Naive thymus-derived CD4-positive, alpha-beta T cell (primary cell): Measurements from ENCODE around the gene KLHL18. TPM values are rescaled to one million over a fixed set of nuclear protein-coding genes. Genes with fewer than 3 reads are reported as not detected.

Experiments
- ATAC-seq: fragments of 150-1000 bp; cut with Tn5 transposase; 2 replicates; pipeline ENCODE4 v1.10.0; 2021; ENCODE audit warnings: mild to moderate bottlenecking, moderate library complexity
- CTCF ChIA-PET: fragments of 350-600 bp; sonication (Branson Sonifier 250); formaldehyde crosslinking; loops from one replicate; lab custom pipeline; 2021; ENCODE audit warnings: antibody characterized with exemption; lab: Charles Lee
- POLR2A ChIA-PET: fragments of 350-600 bp; sonication (Branson Sonifier 250); formaldehyde crosslinking; loops from one replicate; lab custom pipeline; 2021; ENCODE audit warnings: antibody characterized with exemption, inconsistent platforms; lab: Charles Lee
- DNase-seq, 9 donors: peaks; one replicate each; pipeline versions ENCODE4 v3.0.0 to v3.0.0-alpha.2; 2020 to 2022; ENCODE audit warnings: mixed read lengths in 1 of 9
- H3K27ac ChIP-seq: one replicate; pipeline ENCODE4 v1.7.0; 2013; ENCODE audit warnings: mild to moderate bottlenecking, low read depth, low read length, moderate library complexity
- H3K27me3 ChIP-seq, 2 donors: one replicate each; pipeline ENCODE4 v1.7.0; 2013; ENCODE audit warnings: low read length in 2 of 2, mild to moderate bottlenecking in 2 of 2, moderate library complexity in 2 of 2; ENCODE audit not compliant: control insufficient read depth in 2 of 2, insufficient read depth in 2 of 2
- H3K36me3 ChIP-seq, 3 experiments: 1 replicate in 2 of 3; 2 replicates in 1 of 3; pipeline ENCODE4 v1.7.0; 2013; ENCODE audit warnings: low read length in 3 of 3, mild to moderate bottlenecking in 3 of 3, moderate library complexity in 1 of 3; ENCODE audit not compliant: insufficient read depth in 3 of 3, control insufficient read depth in 2 of 3
- H3K4me1 ChIP-seq, 2 donors: one replicate each; pipeline ENCODE4 v1.7.0; 2013; ENCODE audit warnings: low read length in 2 of 2, mild to moderate bottlenecking in 2 of 2, moderate library complexity in 1 of 2; ENCODE audit not compliant: control insufficient read depth in 2 of 2, insufficient read depth in 2 of 2
- H3K4me3 ChIP-seq: 2 replicates; pipeline ENCODE4 v1.7.0; 2013; ENCODE audit warnings: mild to moderate bottlenecking, low read length
- H3K9me3 ChIP-seq, 3 experiments: 1 replicate in 2 of 3; 2 replicates in 1 of 3; pipeline ENCODE4 v1.7.0; 2013; ENCODE audit warnings: low read length in 3 of 3; ENCODE audit not compliant: control insufficient read depth in 2 of 3
- H3K27ac Mint-ChIP-seq, 9 donors: one replicate each; pipeline ENCODE4 v1.8.0; 2020 to 2022; ENCODE audit warnings: mixed read lengths in 9 of 9, mild to moderate bottlenecking in 8 of 9, moderate library complexity in 5 of 9, inconsistent platforms in 2 of 9
- H3K27me3 Mint-ChIP-seq, 5 donors: one replicate each; pipeline ENCODE4 v1.8.0; 2021 to 2022; ENCODE audit warnings: mixed read lengths in 5 of 5, mild to moderate bottlenecking in 1 of 5
- H3K36me3 Mint-ChIP-seq, 5 donors: one replicate each; pipeline ENCODE4 v1.8.0; 2020 to 2022; ENCODE audit warnings: mixed read lengths in 5 of 5, mild to moderate bottlenecking in 3 of 5, inconsistent platforms in 1 of 5
- H3K4me1 Mint-ChIP-seq, 7 donors: one replicate each; pipeline ENCODE4 v1.8.0; 2020 to 2022; ENCODE audit warnings: mixed read lengths in 7 of 7, mild to moderate bottlenecking in 3 of 7, inconsistent platforms in 1 of 7
- H3K4me3 Mint-ChIP-seq, 10 donors: one replicate each; pipeline ENCODE4 v1.8.0; 2020 to 2022; ENCODE audit warnings: mild to moderate bottlenecking in 10 of 10, mixed read lengths in 10 of 10, moderate library complexity in 6 of 10, inconsistent platforms in 2 of 10
- H3K9me3 Mint-ChIP-seq, 11 donors: one replicate each; pipeline ENCODE4 v1.8.0; 2020 to 2022; ENCODE audit warnings: mixed read lengths in 11 of 11, mild to moderate bottlenecking in 4 of 11, inconsistent platforms in 1 of 11, moderate library complexity in 1 of 11
- intact Hi-C, 2 donors: fragments of 100-400 bp; cut with micrococcal nuclease; formaldehyde crosslinking; loops; one replicate each; pipeline ENCODE4 v1.15.1; 2023
- polyA plus RNA-seq, 2 donors: library from polyadenylated mRNA; unstranded; fragments of 300-500 nt; fragmentation: Illumina TruSeq; gene quantifications; one replicate each; pipeline ENCODE4 v1.2.3, GENCODE V29; 2021
- total RNA-seq, 6 experiments: library from RNA in 5 of 6; stranded (reverse) in 5 of 6; gene quantifications; 1 replicate in 5 of 6; 2 replicates in 1 of 6; pipeline ENCODE4 v1.2.3 and lab custom pipeline; 2021 to 2026

The KLHL18 gene
- total and polyA plus RNA-seq, 7 experiments from 2014 or later, result 8.8 to 47.5 (median 23.0) TPM

DNA sequence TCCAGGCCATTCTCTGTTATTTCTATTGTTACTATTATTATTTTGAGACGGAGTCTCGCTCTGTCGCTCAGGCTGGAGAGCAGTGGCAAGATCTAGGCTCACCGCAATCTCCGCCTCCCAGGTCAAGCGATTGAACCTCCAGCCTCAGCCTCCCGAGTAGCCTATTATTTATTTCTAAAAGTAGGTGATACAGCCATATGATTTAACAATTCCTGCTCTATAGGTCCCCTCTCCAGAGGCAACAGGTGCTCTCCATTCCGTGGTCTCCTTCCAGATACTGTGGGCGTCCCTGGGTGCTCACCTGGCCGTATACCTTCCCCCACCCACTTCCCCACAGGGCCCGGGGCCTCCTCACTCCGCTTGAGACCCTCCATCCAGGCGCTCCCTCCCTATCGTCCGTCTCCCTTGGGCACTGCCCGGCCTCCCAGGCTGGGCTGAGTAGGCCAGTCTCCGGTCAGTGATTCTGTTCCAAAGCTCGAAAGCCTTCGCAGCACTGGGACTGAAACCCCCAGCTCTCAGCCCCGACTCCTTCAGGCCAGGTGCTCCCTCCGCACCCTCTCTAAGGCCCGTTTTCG lies 97.4 kb downstream of the KLHL18 start:
- no peak for ATAC-seq

DNA sequence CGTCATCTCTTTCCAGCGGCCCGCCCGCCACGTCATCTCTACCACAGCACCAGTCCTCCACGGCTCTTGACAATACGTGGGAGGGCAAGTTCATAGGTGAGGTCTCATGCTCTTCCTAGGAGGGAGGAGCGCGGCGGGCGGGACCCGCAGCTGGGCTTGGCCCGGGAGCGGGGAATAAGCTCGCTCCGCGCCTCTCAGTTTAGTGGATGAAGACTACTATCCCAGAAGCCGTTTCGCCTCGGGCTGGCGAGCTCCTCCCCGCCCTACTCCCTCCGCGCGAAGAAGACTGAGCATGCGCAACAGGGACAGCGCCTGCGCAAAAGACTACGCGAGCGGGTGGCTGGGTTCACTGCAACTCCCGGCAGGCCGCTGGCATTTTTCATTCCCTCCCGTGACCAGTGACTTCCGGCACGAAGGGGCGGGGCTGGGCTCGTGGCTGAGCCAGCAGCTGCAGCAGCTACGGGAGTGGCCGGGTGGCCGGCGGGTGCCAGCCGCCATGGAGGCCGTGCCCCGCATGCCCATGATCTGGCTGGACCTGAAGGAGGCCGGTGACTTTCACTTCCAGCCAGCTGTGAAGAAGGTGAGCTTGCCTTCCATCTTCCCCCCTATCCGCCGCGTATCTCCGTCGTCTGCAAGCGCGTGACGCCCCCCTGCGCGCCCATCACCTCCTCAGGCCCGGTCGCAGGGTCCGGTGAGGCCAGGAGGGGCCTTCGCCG lies 98.0 kb downstream of the KLHL18 start, which contains the start of gene PTPN23:
TSS of gene PTPN23 (plus strand) at position 421 of the 716 bp plus-strand sequence. CDS start at position 497, 76 bp downstream.
- peak; percentile 96 to 99 (median 99) for DNase-seq
- ChIA-PET POLR2A (interaction anchor here (0.6 to 1.1 kb wide), 6 partner anchors 18 to 685 kb away, joined by 3 to 6 read pairs (median 3); partner anchors contain the start of genes ELP6, KIF9 and KLHL18), CTCF (interaction anchor here (1.3 kb wide), 2 partner anchors 9 to 675 kb away, joined by 3 read pairs; no protein-coding TSS in a partner anchor)
- intact Hi-C loops, result loop anchor here (1.0 to 2.0 kb wide), 13 partner anchors 41 to 1228 kb away; partner anchors contain the start of genes ELP6 (in 2 of the 2), KIF9 (in 2 of the 2), KLHL18 (in 2 of the 2) and SETD2 (in 2 of the 2)
- H3K27me3 Mint-ChIP-seq, result peaks cover 0 to 2% (median 0%) of the 10 kb centered on the region in 5 donors
- Histone ChIP-seq H3K27me3 (no peaks in the 10 kb centered on the region), H3K9me3 (no peaks in the 10 kb centered on the region), H3K4me1 (peaks cover 23 to 26% of the 10 kb centered on the region in 2 donors), H3K36me3 (peaks cover 0 to 12% (median 0%) of the 10 kb centered on the region in 3 experiments), H3K27ac (peak within 1 kb of the TSS; percentile 92), H3K4me3 (peak within 1 kb of the TSS; percentile 86)
- peaks cover 0 to 13% (median 3%) of the 10 kb centered on the region in 5 donors for H3K36me3 Mint-ChIP-seq
- H3K4me3 Mint-ChIP-seq, result peak within 1 kb of the TSS; percentile 90 to 100 (median 98)
- H3K9me3 Mint-ChIP-seq, result no peaks in the 10 kb centered on the region
- peaks cover 40 to 56% (median 48%) of the 10 kb centered on the region in 7 donors for H3K4me1 Mint-ChIP-seq
- ATAC-seq, result peak; percentile 82
- H3K27ac Mint-ChIP-seq, result peak within 1 kb of the TSS; percentile 92 to 100 (median 99)

More for the DNA sequence above, 97.4 kb downstream of the KLHL18 start:
- Histone ChIP-seq H3K27me3 (no peaks in the 10 kb centered on the region), H3K9me3 (no peaks in the 10 kb centered on the region), H3K4me1 (peaks cover 23 to 26% of the 10 kb centered on the region in 2 donors), H3K36me3 (peaks cover 0 to 8% (median 0%) of the 10 kb centered on the region in 3 experiments), H3K4me3 (peak overlapping the region; percentile 86), H3K27ac (peak overlapping the region; percentile 92)
- no peaks in the 10 kb centered on the region for H3K9me3 Mint-ChIP-seq
- intact Hi-C loops, result loop anchor here (1.0 to 2.0 kb wide), 12 partner anchors 41 to 1229 kb away; partner anchors contain the start of genes ELP6 (in 2 of the 2), KIF9 (in 2 of the 2), KLHL18 (in 2 of the 2) and SETD2 (in 2 of the 2)
- peak in 1 of 9 donors; percentile 9 for DNase-seq
- ChIA-PET CTCF (interaction anchor here (1.3 kb wide), 2 partner anchors 8 to 675 kb away, joined by 3 read pairs; no protein-coding TSS in a partner anchor), POLR2A (interaction anchor here (0.6 to 1.1 kb wide), 5 partner anchors 18 to 685 kb away, joined by 3 to 6 read pairs (median 3); partner anchors contain the start of gene ELP6)
- H3K27me3 Mint-ChIP-seq, result peaks cover 0 to 2% (median 0%) of the 10 kb centered on the region in 5 donors
- peaks cover 0 to 10% (median 0%) of the 10 kb centered on the region in 5 donors for H3K36me3 Mint-ChIP-seq
- H3K4me3 Mint-ChIP-seq, result peak overlapping the region; percentile 90 to 100 (median 98)
- peak overlapping the region; percentile 92 to 100 (median 99) for H3K27ac Mint-ChIP-seq
- peaks cover 37 to 51% (median 43%) of the 10 kb centered on the region in 7 donors for H3K4me1 Mint-ChIP-seq

GRCh38 chr3:47381317-47382157 lies 98.8 kb downstream of the KLHL18 start:
- peak in 6 of 9 donors; percentile 6 to 84 (median 42) for DNase-seq
- peaks cover 0 to 14% (median 8%) of the 10 kb centered on the region in 5 donors for H3K36me3 Mint-ChIP-seq
- H3K9me3 ChIP-seq, result no peaks in the 10 kb centered on the region
- POLR2A ChIA-PET, result interaction anchor here (0.9 to 1.1 kb wide), 3 partner anchors 96 to 398 kb away, joined by 3 read pairs; partner anchors contain the start of gene ELP6
- no peaks in the 10 kb centered on the region for H3K27me3 ChIP-seq
- peak overlapping the region; percentile 92 for H3K27ac ChIP-seq
- H3K4me1 ChIP-seq, result peaks cover 23 to 26% of the 10 kb centered on the region in 2 donors
- CTCF ChIA-PET, result interaction anchor here (1.3 kb wide), 1 partner anchor 10 kb away, joined by 3 read pairs; no protein-coding TSS in a partner anchor
- H3K4me3 ChIP-seq, result peak overlapping the region; percentile 86
- intact Hi-C loops, result loop anchor here (1.0 to 2.0 kb wide), 3 partner anchors 422 to 1227 kb away; partner anchors contain the start of genes ALS2CL (in 1 of the 2), DHX30 (in 1 of the 2) and UQCRC1 (in 1 of the 2)
- peak overlapping the region; percentile 90 to 100 (median 98) for H3K4me3 Mint-ChIP-seq
- peaks cover 42 to 64% (median 55%) of the 10 kb centered on the region in 7 donors for H3K4me1 Mint-ChIP-seq
- H3K27me3 Mint-ChIP-seq, result peaks cover 0 to 2% (median 0%) of the 10 kb centered on the region in 5 donors
- peaks cover 0 to 17% (median 0%) of the 10 kb centered on the region in 3 experiments for H3K36me3 ChIP-seq
- no peaks in the 10 kb centered on the region for H3K9me3 Mint-ChIP-seq
- peak overlapping the region; percentile 92 to 100 (median 99) for H3K27ac Mint-ChIP-seq
- peak; percentile 54 for ATAC-seq

DNA sequence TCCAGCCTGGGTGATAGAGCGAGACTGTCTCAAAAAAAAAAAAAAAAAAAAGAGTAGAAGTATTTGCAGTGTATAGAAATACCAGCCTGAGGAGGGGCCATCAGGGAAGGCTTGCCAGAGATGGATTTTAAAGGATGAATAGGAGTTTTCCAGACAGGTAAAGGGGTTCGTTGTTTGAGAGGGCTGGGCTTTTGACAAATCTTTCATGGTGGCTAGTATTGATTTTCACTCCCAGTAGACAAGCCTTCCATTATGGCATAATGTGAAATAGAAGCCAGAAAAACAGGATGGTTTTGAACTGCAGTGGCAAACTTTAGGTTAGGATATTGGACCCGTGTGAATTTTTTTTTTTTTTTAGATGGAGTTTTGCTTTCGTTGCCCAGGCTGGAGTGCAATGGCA lies 101.7 kb downstream of the KLHL18 start:
- no peak for ATAC-seq
- no peak overlapping the region for H3K27ac ChIP-seq
- peaks cover 0 to 2% (median 0%) of the 10 kb centered on the region in 5 donors for H3K27me3 Mint-ChIP-seq
- no peaks in the 10 kb centered on the region for H3K9me3 ChIP-seq
- no peaks in the 10 kb centered on the region for H3K9me3 Mint-ChIP-seq
- peak overlapping the region in 1 of 9 donors; percentile 48 for H3K27ac Mint-ChIP-seq
- DNase-seq, result no peak
- H3K4me3 Mint-ChIP-seq, result peak overlapping the region in 1 of 10 donors; percentile 48
- no peaks in the 10 kb centered on the region for H3K27me3 ChIP-seq
- H3K36me3 Mint-ChIP-seq, result peaks cover 0 to 20% (median 10%) of the 10 kb centered on the region in 5 donors
- H3K4me1 Mint-ChIP-seq, result peaks cover 34 to 66% (median 60%) of the 10 kb centered on the region in 7 donors
- H3K36me3 ChIP-seq, result peaks cover 0 to 27% (median 0%) of the 10 kb centered on the region in 3 experiments
- H3K4me1 ChIP-seq, result peaks cover 21 to 24% of the 10 kb centered on the region in 2 donors
- H3K4me3 ChIP-seq, result no peak overlapping the region
- intact Hi-C loops, result no loop called here
- POLR2A ChIA-PET, result interaction anchor here (0.7 kb wide), 1 partner anchor 58 kb away, joined by 3 read pairs; no protein-coding TSS in a partner anchor
- CTCF ChIA-PET, result interaction anchor here (0.6 kb wide), 1 partner anchor 220 kb away, joined by 3 read pairs; no protein-coding TSS in a partner anchor

DNA sequence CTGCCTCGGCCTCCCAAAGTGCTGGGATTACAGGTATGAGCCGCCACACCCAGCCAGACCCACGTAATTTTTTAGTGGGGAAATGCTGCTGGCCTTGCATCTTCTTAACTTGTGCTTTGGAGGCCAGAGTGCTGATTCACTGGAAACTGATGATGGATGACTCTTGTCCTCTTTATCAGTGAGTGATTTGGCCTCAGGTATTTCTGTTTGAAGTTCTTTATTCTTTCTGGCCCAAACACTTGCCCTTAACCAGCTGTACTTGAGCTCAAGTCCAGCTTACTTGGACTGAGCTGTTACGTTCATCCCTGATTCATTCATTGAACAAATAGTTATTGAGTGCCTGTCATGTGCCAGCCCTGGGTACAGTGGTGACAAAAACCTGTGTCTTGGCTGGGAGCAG lies 102.3 kb downstream of the KLHL18 start:
- peaks cover 0 to 20% (median 7%) of the 10 kb centered on the region in 5 donors for H3K36me3 Mint-ChIP-seq
- DNase-seq (no peak), ATAC-seq (no peak)
- no peak overlapping the region for H3K27ac Mint-ChIP-seq
- CTCF ChIA-PET, result no interaction called here
- Histone ChIP-seq H3K4me1 (peaks cover 15 to 18% of the 10 kb centered on the region in 2 donors), H3K4me3 (no peak overlapping the region), H3K27me3 (no peaks in the 10 kb centered on the region), H3K27ac (no peak overlapping the region), H3K9me3 (no peaks in the 10 kb centered on the region), H3K36me3 (peaks cover 0 to 27% (median 0%) of the 10 kb centered on the region in 3 experiments)
- peaks cover 29 to 60% (median 54%) of the 10 kb centered on the region in 7 donors for H3K4me1 Mint-ChIP-seq
- H3K9me3 Mint-ChIP-seq, result no peaks in the 10 kb centered on the region
- intact Hi-C loops, result no loop called here
- POLR2A ChIA-PET, result interaction anchor here (0.7 kb wide), 1 partner anchor 58 kb away, joined by 3 read pairs; no protein-coding TSS in a partner anchor
- no peak overlapping the region for H3K4me3 Mint-ChIP-seq
- peaks cover 0 to 2% (median 0%) of the 10 kb centered on the region in 5 donors for H3K27me3 Mint-ChIP-seq
